GM12878 (cell line): ENCODE measurements around the gene SEC24C. TPM values are rescaled to one million over a fixed set of nuclear protein-coding genes. Genes with fewer than 3 reads are reported as not detected.

ENCODE experiments used
- ATAC-seq: fragments of 200-7000 bp; cut with Tn5 transposase; 3 replicates; pipeline ENCODE4 v1.9.1; 2020; ENCODE audit warnings: mild to moderate bottlenecking, moderate library complexity
- BruUV-seq: library from RNA; stranded (reverse); fragments of 400-500 nt; replicated peaks from 2 replicates; lab custom pipeline; 2021; lab: Mats Ljungman, UMichigan
- CTCF ChIA-PET: fragments of 300-600 bp; sonication (Branson Sonifier 250); formaldehyde crosslinking; extraction: SDS; loops from one replicate; lab custom pipeline; 2021; ENCODE audit warnings: inconsistent platforms; lab: Yijun Ruan, JAX
- POLR2A ChIA-PET: fragments of 350-600 bp; formaldehyde crosslinking; extraction: SDS; loops from one replicate; lab custom pipeline; 2021; ENCODE audit warnings: inconsistent platforms; lab: Charles Lee
- RAD21 ChIA-PET: fragments of 300-600 bp; sonication (Branson Sonifier 250); formaldehyde crosslinking; loops from one replicate; lab custom pipeline; 2023; ENCODE audit warnings: antibody characterized with exemption; ENCODE audit not compliant: unreplicated experiment; lab: Charles Lee
- SMC1A ChIA-PET: fragments of 300-600 bp; sonication (Branson Sonifier 250); formaldehyde crosslinking; loops from one replicate; lab custom pipeline; 2023; ENCODE audit not compliant: unreplicated experiment, uncharacterized antibody; lab: Charles Lee
- DNase-seq: peaks from one replicate; pipeline ENCODE4 v3.0.0-alpha.2; 2011; ENCODE audit warnings: low read depth, low spot score
- FAIRE-seq: peaks from 3 replicates; lab custom pipeline; 2011; peaks lifted over from hg19 to GRCh38; lab: Jason Lieb, UNC
- H2AFZ ChIP-seq: 2 replicates; pipeline ENCODE4 v1.6.0; 2011; ENCODE audit warnings: low read depth, low read length, control low read depth; ENCODE audit not compliant: control insufficient read depth
- H3K27ac ChIP-seq: 2 replicates; pipeline ENCODE4 v1.5.1; 2011; ENCODE audit warnings: control low read depth; ENCODE audit not compliant: control insufficient read depth, insufficient read depth
- H3K27me3 ChIP-seq, 2 experiments: replicated peaks in 1 of 2; 2 replicates each; pipeline versions ENCODE4 v1.6.0 to v1.6.1; 2011; ENCODE audit warnings: low read length in 1 of 2; ENCODE audit not compliant: control insufficient read depth in 2 of 2, insufficient read depth in 2 of 2
- H3K36me3 ChIP-seq, 2 experiments: 2 replicates each; pipeline ENCODE4 v1.5.1; 2011; ENCODE audit warnings: low read length in 1 of 2; ENCODE audit not compliant: control insufficient read depth in 2 of 2, insufficient read depth in 2 of 2
- H3K4me1 ChIP-seq: 2 replicates; pipeline ENCODE4 v1.6.1; 2011; ENCODE audit warnings: mild to moderate bottlenecking, low read length, moderate library complexity, mixed read lengths; ENCODE audit not compliant: control insufficient read depth, insufficient read depth
- H3K4me2 ChIP-seq: 2 replicates; pipeline ENCODE4 v1.6.0; 2011; ENCODE audit warnings: control low read depth; ENCODE audit not compliant: control insufficient read depth, insufficient read depth
- H3K4me3 ChIP-seq: fragments of 200-600 bp; sonication (generic); 2 replicates; pipeline ENCODE4 v1.5.1; 2016
- H3K79me2 ChIP-seq: 2 replicates; pipeline ENCODE4 v1.6.0; 2011; ENCODE audit warnings: low read length; ENCODE audit not compliant: control insufficient read depth, insufficient read depth
- H3K9ac ChIP-seq: 2 replicates; pipeline ENCODE4 v1.8.0; 2011; ENCODE audit warnings: low read length, control low read depth, mixed read lengths; ENCODE audit not compliant: control insufficient read depth, insufficient read depth
- H3K9me3 ChIP-seq: replicated peaks from 3 replicates; pipeline ENCODE4 v1.5.1; 2011; ENCODE audit warnings: mild to moderate bottlenecking, low read length; ENCODE audit not compliant: control insufficient read depth, insufficient read depth
- H4K20me1 ChIP-seq: 2 replicates; pipeline ENCODE4 v1.6.0; 2011; ENCODE audit not compliant: control insufficient read depth, insufficient read depth
- BACH1 ChIP-seq: fragments of 450-650 bp; IDR thresholded peaks from 2 replicates; pipeline ENCODE4 v1.6.1; 2017; ENCODE audit warnings: mild to moderate bottlenecking, borderline replicate concordance
- BHLHE40 ChIP-seq, 2 experiments: fragments of 450-650 bp in 1 of 2; IDR thresholded peaks; 2 replicates each; pipeline ENCODE4 v1.6.1; 2011 to 2017; ENCODE audit warnings: low read depth in 2 of 2, borderline replicate concordance in 1 of 2, improper control_type of control experiment in 1 of 2, low read length in 1 of 2, mild to moderate bottlenecking in 1 of 2
- CBFB ChIP-seq: IDR thresholded peaks from 2 replicates; pipeline ENCODE4 v1.6.1; 2016; ENCODE audit warnings: antibody characterized with exemption, low read depth
- CREM ChIP-seq: IDR thresholded peaks from 2 replicates; pipeline ENCODE4 v1.6.1; 2014; ENCODE audit warnings: antibody characterized with exemption, low read depth
- EGR1 ChIP-seq, 2 experiments: IDR thresholded peaks; 1 replicate in 1 of 2; 2 replicates in 1 of 2; pipeline ENCODE4 v1.6.1; 2011 to 2012; ENCODE audit warnings: low read depth in 2 of 2, low read length in 2 of 2, borderline replicate concordance in 1 of 2, mild to moderate bottlenecking in 1 of 2, moderate library complexity in 1 of 2
- ESRRA ChIP-seq: IDR thresholded peaks from 2 replicates; pipeline ENCODE4 v1.6.1; 2012; ENCODE audit warnings: mild to moderate bottlenecking, low read length, improper control_type of control experiment
- HDGF ChIP-seq: fragments of 450-650 bp; IDR thresholded peaks from 2 replicates; pipeline ENCODE4 v1.6.1; 2016; ENCODE audit warnings: antibody characterized with exemption
- IKZF1 ChIP-seq: fragments of 450-650 bp; conservative IDR thresholded peaks from 2 replicates; pipeline ENCODE4 v1.6.1; 2017; ENCODE audit warnings: antibody characterized with exemption, mild to moderate bottlenecking
- MTA2 ChIP-seq: fragments of 450-650 bp; IDR thresholded peaks from 2 replicates; pipeline ENCODE4 v1.6.1; 2016; ENCODE audit warnings: low read depth, mild to moderate bottlenecking, moderate library complexity
- NBN ChIP-seq: fragments of 450-650 bp; IDR thresholded peaks from 2 replicates; pipeline ENCODE4 v1.6.1; 2016
- NKRF ChIP-seq: fragments of 450-650 bp; conservative IDR thresholded peaks from 2 replicates; pipeline ENCODE4 v1.6.1; 2017; ENCODE audit warnings: mild to moderate bottlenecking, moderate library complexity
- RUNX3 ChIP-seq: IDR thresholded peaks from 2 replicates; pipeline ENCODE4 v1.6.1; 2012; ENCODE audit warnings: low read length, inconsistent platforms
- SMAD5 ChIP-seq: IDR thresholded peaks from 2 replicates; pipeline ENCODE4 v1.6.1; 2016; ENCODE audit warnings: antibody characterized with exemption, low read depth
- USF1 ChIP-seq: IDR thresholded peaks from 2 replicates; pipeline ENCODE4 v1.6.1; 2011; ENCODE audit warnings: borderline replicate concordance, low read depth, mild to moderate bottlenecking, moderate library complexity, mixed read lengths, low read length; ENCODE audit not compliant: insufficient read depth; ENCODE audit errors: extremely low read length
- ZNF687 ChIP-seq: fragments of 450-650 bp; IDR thresholded peaks from 2 replicates; pipeline ENCODE4 v1.6.1; 2017; ENCODE audit warnings: mild to moderate bottlenecking, moderate library complexity
- WGBS: methylation state at CpG from one replicate; pipeline ENCODE4 v1.1.6; 2016; ENCODE audit warnings: low lambda C conversion rate; ENCODE audit not compliant: insufficient replicate concordance, insufficient coverage; ENCODE audit errors: missing lambda C conversion rate; 5-methylcytosine and 5-hydroxymethylcytosine counted together
- in situ Hi-C: fragments of 300-500 bp; cut with MboI; formaldehyde crosslinking; loops from 9 replicates; pipeline ENCODE4 v1.14.3; 2018; ENCODE audit warnings: mixed read lengths
- intact Hi-C: fragments of 100-400 bp; cut with micrococcal nuclease; formaldehyde crosslinking; loops from one replicate; pipeline ENCODE4 v1.14.2; 2022; ENCODE audit not compliant: unreplicated experiment
- polyA plus RNA-seq, 11 experiments: library from polyadenylated mRNA; depleted of rRNA in 4 of 11; unstranded in 6 of 11; stranded (reverse) in 5 of 11; fragments of >200 nt; fragmentation: Nextera tagmentation in 4 of 11; fragmentation: Illumina TruSeq in 1 of 11; extraction: Ambion mirVana in 4 of 11; extraction: Trizol in 1 of 11; gene quantifications; 1 replicate in 1 of 11; 2 replicates in 10 of 11; pipeline versions ENCODE4 v1.2.1 to v1.2.3, GENCODE V29; 2011 to 2016; ENCODE audit warnings: inconsistent platforms in 2 of 11, missing spikeins in 2 of 11, low read depth in 1 of 11
- total RNA-seq, 4 experiments: library from RNA; depleted of rRNA in 3 of 4; stranded (reverse); fragments of >200 nt in 3 of 4; fragmentation: Illumina TruSeq in 1 of 4; extraction: Trizol in 1 of 4; gene quantifications; 2 replicates each; pipeline versions ENCODE4 v1.2.1 to v1.2.3, GENCODE V29; 2013 to 2021

Gene SEC24C
- total and polyA plus RNA-seq, 10 of the 15 experiments (the other 5 are each of a cell fraction or from before 2014, with no cell fraction given): 12.7 to 117 (median 73.8) TPM

DNA sequence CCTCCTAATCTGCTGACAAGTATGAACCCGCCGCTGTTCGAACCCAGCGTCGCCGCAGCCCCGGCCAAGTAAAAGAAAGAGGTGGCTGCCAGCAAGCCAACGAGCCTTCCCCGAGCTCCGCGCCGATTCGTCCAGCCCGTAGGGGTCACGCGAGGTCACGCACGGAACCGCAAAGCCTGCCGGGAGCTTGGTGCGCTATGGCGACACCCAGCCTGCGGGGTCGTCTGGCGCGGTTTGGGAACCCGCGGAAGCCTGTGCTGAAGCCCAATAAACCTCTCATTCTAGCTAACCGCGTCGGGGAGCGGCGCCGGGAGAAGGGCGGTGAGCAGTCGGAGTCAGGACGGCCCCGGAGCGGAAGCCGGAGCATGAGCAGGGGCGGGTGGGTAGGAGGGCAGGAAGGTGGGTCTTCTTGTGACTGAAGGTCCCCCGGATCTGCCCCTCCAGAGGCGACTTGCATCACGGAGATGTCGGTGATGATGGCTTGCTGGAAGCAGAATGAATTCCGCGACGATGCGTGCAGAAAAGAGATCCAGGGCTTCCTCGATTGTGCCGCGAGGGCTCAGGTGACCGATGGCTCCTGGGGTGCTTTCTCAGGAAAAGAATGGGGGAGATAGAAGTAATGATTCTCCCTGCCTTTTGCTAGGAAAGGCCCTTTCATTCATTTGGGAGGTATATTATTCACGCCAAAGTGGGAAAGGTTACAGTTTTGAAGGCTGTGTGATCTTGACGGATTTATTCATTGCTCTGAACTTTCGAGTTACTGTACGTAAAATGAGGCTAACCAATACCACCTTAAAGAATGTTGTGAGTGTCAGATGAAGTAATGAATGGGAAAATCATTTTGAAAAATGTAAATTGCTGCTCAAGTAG lies 37.9 kb downstream of the SEC24C start, which contains the start of gene CHCHD1:
Gene CHCHD1, plus strand, starts transcription at position 170 of the 870 bp plus-strand sequence. Its CDS starts 28 bp downstream, at position 198.
- WGBS: under 1% methylated on average over 51 of the region's 57 CpGs
- no TSS peak for BruUV-seq
- H3K79me2 ChIP-seq: peaks cover 69% of the 10 kb centered on the region
- CTCF ChIA-PET: interaction anchor here (0.7 to 4.5 kb wide), 15 partner anchors 9 to 1238 kb away, joined by 3 to 40 read pairs (median 4); a partner anchor contains a TSS
- RAD21 ChIA-PET: interaction anchor here (0.7 to 3.0 kb wide), 11 partner anchors 9 to 157 kb away, joined by 3 to 21 read pairs (median 10); partner anchors contain the start of gene SEC24C
- FAIRE-seq: peak; percentile 78
- SMC1A ChIA-PET: interaction anchor here (0.9 to 4.9 kb wide), 16 partner anchors 9 to 131 kb away, joined by 3 to 31 read pairs (median 5); partner anchors contain the start of gene SEC24C
- intact Hi-C loops: loop anchor here (2.0 to 10.0 kb wide), 2 partner anchors 37 to 127 kb away; partner anchors contain the start of genes SEC24C and SYNPO2L
- peak; percentile 82 for ATAC-seq
- peak within 1 kb of the TSS; percentile 75 for H3K27ac ChIP-seq
- no peaks in the 10 kb centered on the region for H3K9me3 ChIP-seq
- POLR2A ChIA-PET: interaction anchor here (0.6 to 5.0 kb wide), 12 partner anchors 9 to 287 kb away, joined by 3 to 40 read pairs (median 10); partner anchors contain the start of gene SEC24C
- no peaks in the 10 kb centered on the region for H4K20me1 ChIP-seq
- peaks cover 0 to 3% of the 10 kb centered on the region in 2 experiments; a peak in 1 of 4 replicates for H3K36me3 ChIP-seq
- in situ Hi-C loops: no loop called here
- peak within 1 kb of the TSS; percentile 90 for H3K4me2 ChIP-seq
- DNase-seq: peak; percentile 54
- H3K4me1 ChIP-seq: peaks cover 7% of the 10 kb centered on the region
- peak within 1 kb of the TSS; percentile 91 for H3K4me3 ChIP-seq
- no peaks in the 10 kb centered on the region for H3K27me3 ChIP-seq
- H2AFZ ChIP-seq: peak within 1 kb of the TSS; percentile 88
- peak within 1 kb of the TSS; percentile 93 for H3K9ac ChIP-seq
- TF ChIP-seq SMAD5: peak; percentile 84; the same call in 1 of the 2 replicates
- no peak; the same call in 1 of the 2 replicates for TF ChIP-seq ESRRA
- no peak for TF ChIP-seq USF1
- peak; percentile 91 for TF ChIP-seq RUNX3
- peak; percentile 58 for TF ChIP-seq CREM
- peak; percentile 82 for TF ChIP-seq NBN
- peak in 1 of 2 experiments; percentile 57; a peak in 1 of 3 replicates for TF ChIP-seq EGR1 (IDR thresholded peaks at IDR 0.05; ENCODE audit: borderline replicate concordance in 1 of 2, low read depth in 2 of 2, low read length in 2 of 2)
- TF ChIP-seq HDGF: 0 out of 2 replicates have a peak, but pooled peaks have one; percentile 41
- TF ChIP-seq CBFB: peak; percentile 87
- peak; percentile 100 for TF ChIP-seq ZNF687
- 0 out of 2 replicates have a peak, but pooled peaks have one; percentile 40 for TF ChIP-seq BACH1
- peak; percentile 70; the same call in 1 of the 2 replicates for TF ChIP-seq IKZF1
- TF ChIP-seq MTA2: peak; percentile 61
- peak; percentile 3 for TF ChIP-seq NKRF
- peak; percentile 66 to 82; a peak in 3 of 4 replicates for TF ChIP-seq BHLHE40 (IDR thresholded peaks at IDR 0.05; ENCODE audit: borderline replicate concordance in 1 of 2, low read depth in 2 of 2, low read length in 1 of 2)
